SK-N-SH (cell line): ENCODE measurements around the gene EOLA1. TPM values are rescaled to one million over a fixed set of nuclear protein-coding genes. Genes with fewer than 3 reads are reported as not detected.

Source experiments
- CTCF ChIA-PET: fragments of 300-600, 350-600 bp; formaldehyde crosslinking; extraction: SDS; loops from one replicate; lab custom pipeline; 2021; lab: Yijun Ruan, JAX
- POLR2A ChIA-PET: fragments of 350-600 bp; sonication (Branson Sonifier 250); formaldehyde crosslinking; extraction: SDS; loops from one replicate; lab custom pipeline; 2020; ENCODE audit warnings: antibody characterized with exemption, inconsistent platforms; lab: Yijun Ruan, JAX
- DNase-seq: peaks from one replicate; pipeline ENCODE4 v3.0.0; 2012
- H2AFZ ChIP-seq: fragments of 200-600 bp; sonication (generic); 2 replicates; pipeline ENCODE4 v1.8.1; 2016; ENCODE audit warnings: antibody characterized with exemption, mild to moderate bottlenecking, low read depth
- H3F3A ChIP-seq: fragments of 200-600 bp; sonication (generic); replicated peaks from 2 replicates; pipeline ENCODE3; 2016; ENCODE audit warnings: antibody characterized with exemption, mild to moderate bottlenecking; ENCODE audit not compliant: insufficient read depth
- H3K27ac ChIP-seq, 2 experiments: fragments of 200-500 bp in 1 of 2; fragments of 200-600 bp in 1 of 2; sonication (Bioruptor generic) in 1 of 2; sonication (generic), shearing (Covaris generic) in 1 of 2; 2 replicates each; pipeline versions ENCODE4 v1.5.1 to v1.6.1; 2014 to 2016; ENCODE audit warnings: low read depth in 2 of 2, inconsistent platforms in 1 of 2, low read length in 1 of 2, mild to moderate bottlenecking in 1 of 2, mixed read lengths in 1 of 2
- H3K27me3 ChIP-seq: fragments of 200-600 bp; sonication (generic), shearing (Covaris generic); 2 replicates; pipeline ENCODE4 v1.6.1; 2016; ENCODE audit warnings: mixed run types; ENCODE audit not compliant: insufficient read depth
- H3K36me3 ChIP-seq, 2 experiments: fragments of 200-500 bp in 1 of 2; fragments of 200-600 bp in 1 of 2; sonication (Bioruptor generic) in 1 of 2; sonication (generic) in 1 of 2; replicated peaks in 1 of 2; 2 replicates each; pipeline versions ENCODE3 to v1.5.1; 2014 to 2016; ENCODE audit warnings: low read length in 1 of 2, mild to moderate bottlenecking in 1 of 2; ENCODE audit not compliant: insufficient read depth in 2 of 2, control insufficient read depth in 1 of 2
- H3K4me1 ChIP-seq, 2 experiments: fragments of 200-500 bp in 1 of 2; fragments of 200-600 bp in 1 of 2; sonication (Bioruptor generic) in 1 of 2; sonication (generic), shearing (Covaris generic) in 1 of 2; 2 replicates each; pipeline versions ENCODE4 v1.5.1 to v1.6.1; 2014 to 2016; ENCODE audit warnings: low read depth in 1 of 2, low read length in 1 of 2, mixed run types in 1 of 2; ENCODE audit not compliant: insufficient read depth in 2 of 2, control insufficient read depth in 1 of 2
- H3K4me2 ChIP-seq: fragments of 200-600 bp; sonication (generic), shearing (Covaris generic); 2 replicates; pipeline ENCODE4 v1.6.1; 2017; ENCODE audit warnings: mixed run types
- H3K4me3 ChIP-seq, 2 experiments: fragments of 200-500 bp in 1 of 2; fragments of 200-600 bp in 1 of 2; sonication (Bioruptor generic) in 1 of 2; sonication (generic), shearing (Covaris generic) in 1 of 2; 2 replicates each; pipeline versions ENCODE4 v1.5.1 to v1.8.1; 2014 to 2016; ENCODE audit warnings: low read depth in 2 of 2, inconsistent platforms in 1 of 2, low read length in 1 of 2, mild to moderate bottlenecking in 1 of 2, mixed read lengths in 1 of 2, moderate library complexity in 1 of 2
- H3K79me2 ChIP-seq: fragments of 200-600 bp; sonication (generic); 2 replicates; pipeline ENCODE4 v1.8.1; 2017; ENCODE audit warnings: mild to moderate bottlenecking; ENCODE audit not compliant: insufficient read depth
- H3K9ac ChIP-seq: fragments of 200-600 bp; sonication (generic); 2 replicates; pipeline ENCODE4 v1.6.1; 2017; ENCODE audit warnings: mixed run types
- H3K9me2 ChIP-seq: fragments of 200-600 bp; sonication (generic); 2 replicates; pipeline ENCODE4 v1.6.1; 2017; ENCODE audit warnings: mixed run types
- H3K9me3 ChIP-seq: fragments of 200-600 bp; sonication (generic); 2 replicates; pipeline ENCODE4 v1.6.1; 2017; ENCODE audit warnings: mixed run types, mild to moderate bottlenecking, moderate library complexity
- H4K20me1 ChIP-seq: fragments of 200-600 bp; sonication (generic); 2 replicates; pipeline ENCODE4 v1.6.1; 2017; ENCODE audit warnings: mild to moderate bottlenecking, mixed run types; ENCODE audit not compliant: insufficient read depth
- CHD2 ChIP-seq: fragments of 150-350 bp; IDR thresholded peaks from 2 replicates; pipeline ENCODE4 v1.6.1; 2018; ENCODE audit warnings: low read length; ENCODE audit not compliant: partially characterized antibody
- ELF1 ChIP-seq: IDR thresholded peaks from 2 replicates; pipeline ENCODE4 v1.4.0; 2012
- GABPA ChIP-seq: IDR thresholded peaks from 2 replicates; pipeline ENCODE4 v1.4.0; 2012; ENCODE audit warnings: low read depth, mild to moderate bottlenecking
- MEF2A ChIP-seq: IDR thresholded peaks from 2 replicates; pipeline ENCODE4 v1.4.0; 2012; ENCODE audit warnings: low read depth, borderline replicate concordance
- MXI1 ChIP-seq: IDR thresholded peaks from 2 replicates; pipeline ENCODE4 v1.6.1; 2012; ENCODE audit warnings: mild to moderate bottlenecking, low read depth, low read length, improper control_type of control experiment
- NFIC ChIP-seq: IDR thresholded peaks from 2 replicates; pipeline ENCODE4 v1.4.0; 2012; ENCODE audit warnings: borderline replicate concordance
- NRF1 ChIP-seq: IDR thresholded peaks from 2 replicates; pipeline ENCODE4 v1.6.1; 2012; ENCODE audit warnings: low read depth, mild to moderate bottlenecking, low read length
- POLR2AphosphoS5 ChIP-seq: IDR thresholded peaks from 2 replicates; pipeline ENCODE4 v1.6.1; 2012; ENCODE audit warnings: low read depth, low read length
- RAD21 ChIP-seq: IDR thresholded peaks from 2 replicates; pipeline ENCODE4 v1.6.1; 2012; ENCODE audit warnings: mild to moderate bottlenecking, low read length
- RCOR1 ChIP-seq: fragments of 150-350 bp; IDR thresholded peaks from 2 replicates; pipeline ENCODE4 v1.6.1; 2017; ENCODE audit warnings: antibody characterized with exemption, low read length
- SIN3A ChIP-seq: IDR thresholded peaks from 2 replicates; pipeline ENCODE4 v1.6.1; 2012; ENCODE audit warnings: low read depth, mild to moderate bottlenecking, low read length, moderate library complexity, borderline replicate concordance
- SMC3 ChIP-seq: IDR thresholded peaks from 2 replicates; pipeline ENCODE4 v1.6.1; 2012; ENCODE audit warnings: low read depth, low read length, improper control_type of control experiment
- TAF1 ChIP-seq: IDR thresholded peaks from 2 replicates; pipeline ENCODE4 v1.6.1; 2012; ENCODE audit warnings: low read depth, mild to moderate bottlenecking, low read length, moderate library complexity, borderline replicate concordance
- YY1 ChIP-seq: IDR thresholded peaks from 2 replicates; pipeline ENCODE4 v1.4.0; 2012; ENCODE audit warnings: low read depth, mild to moderate bottlenecking
- WGBS: methylation state at CpG from one replicate; pipeline ENCODE4 v1.1.6; 2017; ENCODE audit warnings: low lambda C conversion rate; 5-methylcytosine and 5-hydroxymethylcytosine counted together
- polyA plus RNA-seq, 3 experiments: library from polyadenylated mRNA; depleted of rRNA; stranded (reverse); fragments of >200 nt; gene quantifications; 2 replicates each; pipeline ENCODE4 v1.2.3, GENCODE V29; 2012
- TF ChIP-seq, protein P1 (sequence below): fragments of 150-350 bp; IDR thresholded peaks from 2 replicates; pipeline ENCODE4 v1.6.1; 2016; ENCODE audit warnings: mild to moderate bottlenecking, low read depth, low read length
- TF ChIP-seq, protein P2 (sequence below): IDR thresholded peaks from 2 replicates; pipeline ENCODE4 v1.4.0; 2012; ENCODE audit warnings: low read depth, borderline replicate concordance
- TF ChIP-seq, protein P3 (sequence below): fragments of 200-600 bp; sonication (generic); IDR thresholded peaks from 2 replicates; pipeline ENCODE4 v1.6.1; 2017; ENCODE audit warnings: antibody characterized with exemption, mild to moderate bottlenecking, moderate library complexity
- TF ChIP-seq, protein P4 (sequence below): IDR thresholded peaks from 2 replicates; pipeline ENCODE4 v1.4.0; 2012; ENCODE audit warnings: low read depth

EOLA1 gene
- 16.3 and 16.5 TPM in 2 replicates for polyA plus RNA-seq (2012; rRNA removed)
- 12.3 and 12.8 TPM in 2 replicates for polyA plus RNA-seq (2012; cell fraction: cytosol; rRNA removed)
- polyA plus RNA-seq (2012; cell fraction: nucleus; rRNA removed): 43.3 and 55.3 TPM in 2 replicates

DNA sequence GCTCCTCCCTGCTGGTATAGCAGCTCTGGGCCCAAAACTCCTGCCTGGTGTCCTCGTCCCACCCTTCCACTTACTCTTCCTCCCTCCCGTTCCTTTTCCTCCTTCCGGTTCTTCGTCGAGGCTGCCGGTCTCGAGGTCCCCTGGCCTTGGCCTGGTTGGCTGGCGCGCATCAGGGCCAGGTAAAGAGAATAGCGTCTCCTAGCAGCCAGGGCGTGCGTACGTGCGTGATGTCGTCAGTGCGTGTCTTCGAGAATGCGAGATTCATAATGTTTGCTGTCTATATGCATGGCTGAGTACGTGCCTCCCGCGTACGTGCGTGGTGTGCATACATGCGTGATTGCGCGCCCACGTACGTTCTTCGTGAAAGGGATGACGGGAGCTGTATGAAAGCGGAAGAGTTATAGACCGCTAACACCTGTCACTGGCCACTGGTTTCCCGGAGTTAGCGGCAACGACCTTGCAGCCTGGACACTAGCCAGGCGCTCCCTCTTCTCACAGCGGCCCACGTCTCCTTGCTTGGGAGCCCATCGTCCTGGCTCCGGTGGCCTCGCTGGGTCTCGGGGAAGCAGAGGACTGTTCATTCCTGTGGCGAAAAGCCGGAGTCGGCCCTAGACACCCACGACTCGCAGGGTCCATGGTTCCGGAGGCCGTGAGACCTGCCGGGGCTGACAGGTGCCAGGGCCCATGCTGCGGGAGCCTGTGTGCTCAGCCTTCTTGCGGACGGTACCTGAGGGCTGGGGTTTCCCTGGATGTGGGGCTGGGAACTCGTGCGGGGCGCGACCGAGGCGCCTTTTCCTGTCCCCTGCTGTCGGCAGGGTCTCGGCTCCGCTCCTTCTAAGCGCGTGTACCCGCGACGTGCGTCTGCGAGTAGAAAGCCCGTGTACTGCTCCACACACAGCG is at the start of gene EOLA1:
Gene EOLA1 (plus strand): TSS at position 392 of the 900 bp plus-strand sequence. CDS start 4,619 bp downstream, outside the sequence.
- H3K27me3 ChIP-seq: no peaks in the 10 kb centered on the region
- ChIA-PET CTCF (interaction anchor here (0.9 to 1.8 kb wide), 3 partner anchors 29 to 36 kb away, joined by 3 to 5 read pairs (median 5); partner anchors contain the start of gene IDS), POLR2A (interaction anchor here (0.6 to 2.7 kb wide), 4 partner anchors 19 to 398 kb away, joined by 3 to 18 read pairs (median 7); partner anchors contain the start of genes EOLA2 and IDS)
- no peaks in the 10 kb centered on the region for H3K36me3 ChIP-seq
- 39% methylated on average over 56 of the region's 71 CpGs for WGBS
- peak within 1 kb of the TSS; percentile 63 to 73 for H3K4me3 ChIP-seq
- H3K9me3 ChIP-seq: no peaks in the 10 kb centered on the region
- DNase-seq: peak; percentile 22
- H3K4me2 ChIP-seq: peak within 1 kb of the TSS; percentile 78
- TF ChIP-seq SIN3A: no peak
- TF ChIP-seq NFIC: no peak
- TF ChIP-seq MXI1: peak; percentile 25
- no peak for TF ChIP-seq RCOR1
- TF ChIP-seq SMC3: no peak
- peak; percentile 26 for TF ChIP-seq NRF1
- TF ChIP-seq ELF1: peak; percentile 82
- 0 out of 2 replicates have a peak, but pooled peaks have one; percentile 17 for TF ChIP-seq POLR2AphosphoS5
- no peak for TF ChIP-seq TAF1
- TF ChIP-seq CHD2: peak; percentile 52
- no peak for TF ChIP-seq MEF2A
- no peak for TF ChIP-seq RAD21
- TF ChIP-seq, protein P1, sequence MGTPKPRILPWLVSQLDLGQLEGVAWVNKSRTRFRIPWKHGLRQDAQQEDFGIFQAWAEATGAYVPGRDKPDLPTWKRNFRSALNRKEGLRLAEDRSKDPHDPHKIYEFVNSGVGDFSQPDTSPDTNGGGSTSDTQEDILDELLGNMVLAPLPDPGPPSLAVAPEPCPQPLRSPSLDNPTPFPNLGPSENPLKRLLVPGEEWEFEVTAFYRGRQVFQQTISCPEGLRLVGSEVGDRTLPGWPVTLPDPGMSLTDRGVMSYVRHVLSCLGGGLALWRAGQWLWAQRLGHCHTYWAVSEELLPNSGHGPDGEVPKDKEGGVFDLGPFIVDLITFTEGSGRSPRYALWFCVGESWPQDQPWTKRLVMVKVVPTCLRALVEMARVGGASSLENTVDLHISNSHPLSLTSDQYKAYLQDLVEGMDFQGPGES: no peak
- peaks cover 0 to 7% of the 10 kb centered on the region in 2 experiments; a peak in 1 of 4 replicates for H3K4me1 ChIP-seq
- H3K79me2 ChIP-seq: no peaks in the 10 kb centered on the region
- H4K20me1 ChIP-seq: no peaks in the 10 kb centered on the region
- H3F3A ChIP-seq: no peaks in the 10 kb centered on the region
- H3K9me2 ChIP-seq: no peaks in the 10 kb centered on the region
- H3K9ac ChIP-seq: peak within 1 kb of the TSS; percentile 69
- peak within 1 kb of the TSS; percentile 88 to 93 for H3K27ac ChIP-seq
- H2AFZ ChIP-seq: 0 out of 2 replicates have a peak within 1 kb of the TSS, but pooled peaks have one; percentile 54

DNA sequence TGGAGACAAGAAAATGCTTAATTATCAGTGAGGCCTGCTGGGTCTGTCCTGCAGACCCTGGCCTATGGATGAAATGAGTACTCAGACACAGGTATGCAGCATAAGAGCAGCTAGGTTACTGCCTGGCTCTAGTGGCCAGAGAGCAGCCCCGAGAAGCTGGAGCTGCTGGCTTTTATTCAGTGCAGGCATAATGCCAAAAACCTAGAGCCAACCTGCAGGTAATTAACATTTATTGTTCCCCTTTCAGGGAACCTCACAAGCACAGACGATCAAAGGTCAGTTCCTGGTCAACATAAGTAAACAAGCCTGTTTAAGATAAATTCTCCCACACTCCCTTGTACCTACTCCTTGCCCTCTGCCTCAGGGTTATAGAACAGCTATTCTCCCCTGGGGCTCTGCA is 49.0 kb upstream of the EOLA1 start:
- TF ChIP-seq, protein P2, sequence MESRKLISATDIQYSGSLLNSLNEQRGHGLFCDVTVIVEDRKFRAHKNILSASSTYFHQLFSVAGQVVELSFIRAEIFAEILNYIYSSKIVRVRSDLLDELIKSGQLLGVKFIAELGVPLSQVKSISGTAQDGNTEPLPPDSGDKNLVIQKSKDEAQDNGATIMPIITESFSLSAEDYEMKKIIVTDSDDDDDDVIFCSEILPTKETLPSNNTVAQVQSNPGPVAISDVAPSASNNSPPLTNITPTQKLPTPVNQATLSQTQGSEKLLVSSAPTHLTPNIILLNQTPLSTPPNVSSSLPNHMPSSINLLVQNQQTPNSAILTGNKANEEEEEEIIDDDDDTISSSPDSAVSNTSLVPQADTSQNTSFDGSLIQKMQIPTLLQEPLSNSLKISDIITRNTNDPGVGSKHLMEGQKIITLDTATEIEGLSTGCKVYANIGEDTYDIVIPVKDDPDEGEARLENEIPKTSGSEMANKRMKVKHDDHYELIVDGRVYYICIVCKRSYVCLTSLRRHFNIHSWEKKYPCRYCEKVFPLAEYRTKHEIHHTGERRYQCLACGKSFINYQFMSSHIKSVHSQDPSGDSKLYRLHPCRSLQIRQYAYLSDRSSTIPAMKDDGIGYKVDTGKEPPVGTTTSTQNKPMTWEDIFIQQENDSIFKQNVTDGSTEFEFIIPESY: no peak
- TF ChIP-seq, protein P3, sequence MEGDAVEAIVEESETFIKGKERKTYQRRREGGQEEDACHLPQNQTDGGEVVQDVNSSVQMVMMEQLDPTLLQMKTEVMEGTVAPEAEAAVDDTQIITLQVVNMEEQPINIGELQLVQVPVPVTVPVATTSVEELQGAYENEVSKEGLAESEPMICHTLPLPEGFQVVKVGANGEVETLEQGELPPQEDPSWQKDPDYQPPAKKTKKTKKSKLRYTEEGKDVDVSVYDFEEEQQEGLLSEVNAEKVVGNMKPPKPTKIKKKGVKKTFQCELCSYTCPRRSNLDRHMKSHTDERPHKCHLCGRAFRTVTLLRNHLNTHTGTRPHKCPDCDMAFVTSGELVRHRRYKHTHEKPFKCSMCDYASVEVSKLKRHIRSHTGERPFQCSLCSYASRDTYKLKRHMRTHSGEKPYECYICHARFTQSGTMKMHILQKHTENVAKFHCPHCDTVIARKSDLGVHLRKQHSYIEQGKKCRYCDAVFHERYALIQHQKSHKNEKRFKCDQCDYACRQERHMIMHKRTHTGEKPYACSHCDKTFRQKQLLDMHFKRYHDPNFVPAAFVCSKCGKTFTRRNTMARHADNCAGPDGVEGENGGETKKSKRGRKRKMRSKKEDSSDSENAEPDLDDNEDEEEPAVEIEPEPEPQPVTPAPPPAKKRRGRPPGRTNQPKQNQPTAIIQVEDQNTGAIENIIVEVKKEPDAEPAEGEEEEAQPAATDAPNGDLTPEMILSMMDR: no peak
- TF ChIP-seq GABPA: no peak
- TF ChIP-seq POLR2AphosphoS5: no peak
- TF ChIP-seq YY1: no peak
- TF ChIP-seq CHD2: no peak
- TF ChIP-seq, protein P4, sequence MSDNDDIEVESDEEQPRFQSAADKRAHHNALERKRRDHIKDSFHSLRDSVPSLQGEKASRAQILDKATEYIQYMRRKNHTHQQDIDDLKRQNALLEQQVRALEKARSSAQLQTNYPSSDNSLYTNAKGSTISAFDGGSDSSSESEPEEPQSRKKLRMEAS: no peak
- TF ChIP-seq MXI1: no peak
- no peaks in the 10 kb centered on the region for H3K9me3 ChIP-seq
- H3K9me2 ChIP-seq: no peaks in the 10 kb centered on the region
- peaks cover 18% of the 10 kb centered on the region; the same call in 1 of the 2 replicates for H4K20me1 ChIP-seq
- no peak overlapping the region for H3K9ac ChIP-seq
- H3K27ac ChIP-seq: no peak overlapping the region
- no peak overlapping the region for H3K4me2 ChIP-seq
- H3K79me2 ChIP-seq: no peaks in the 10 kb centered on the region
- H3F3A ChIP-seq: no peaks in the 10 kb centered on the region
- H3K4me1 ChIP-seq: no peaks in the 10 kb centered on the region; a peak in 1 of 4 replicates
- CTCF ChIA-PET: no interaction called here
- 30% methylated on average over 1 of the region's 2 CpGs for WGBS
- H3K36me3 ChIP-seq: peaks cover 24 to 58% of the 10 kb centered on the region in 2 experiments
- no peak overlapping the region for H2AFZ ChIP-seq
- POLR2A ChIA-PET: no interaction called here
- H3K27me3 ChIP-seq: no peaks in the 10 kb centered on the region
- H3K4me3 ChIP-seq: no peak overlapping the region
- DNase-seq: no peak
